SU-DHL-6 (cell line): ENCODE measurements around the gene DNER.

Source experiments
- H2AFZ ChIP-seq: fragments of 200-600 bp; sonication (generic); 2 replicates; pipeline ENCODE4 v1.6.1; 2014; ENCODE audit warnings: low read depth, mild to moderate bottlenecking, moderate library complexity, mixed read lengths, antibody characterized with exemption, low read length; ENCODE audit not compliant: severe bottlenecking
- H3F3A ChIP-seq: fragments of 200-600 bp; shearing (Covaris generic); 2 replicates; pipeline ENCODE4 v1.6.0; 2016; ENCODE audit warnings: antibody characterized with exemption, mild to moderate bottlenecking; ENCODE audit not compliant: insufficient read depth
- H3K27ac ChIP-seq: fragments of 200-600 bp; sonication (generic); 2 replicates; pipeline ENCODE4 v1.5.1; 2016; ENCODE audit warnings: low read depth, mild to moderate bottlenecking, low read length, moderate library complexity, mixed read lengths
- H3K27me3 ChIP-seq: fragments of 200-600 bp; sonication (generic), shearing (Covaris generic); 2 replicates; pipeline ENCODE4 v1.6.0; 2014; ENCODE audit warnings: mild to moderate bottlenecking, low read length
- H3K36me3 ChIP-seq: fragments of 200-600 bp; sonication (generic); 2 replicates; pipeline ENCODE4 v1.6.1; 2014; ENCODE audit warnings: mild to moderate bottlenecking, low read length, mixed read lengths
- H3K4me2 ChIP-seq: fragments of 300-600, 200-600 bp; shearing (Covaris generic), sonication (generic); 2 replicates; pipeline ENCODE4 v1.6.0; 2014; ENCODE audit warnings: low read length, low read depth, mild to moderate bottlenecking; ENCODE audit not compliant: poor library complexity, severe bottlenecking
- H3K4me3 ChIP-seq: fragments of 200-600 bp; sonication (generic); 2 replicates; pipeline ENCODE4 v1.5.1; 2014; ENCODE audit warnings: antibody characterized with exemption, low read length, mild to moderate bottlenecking, mixed read lengths; ENCODE audit not compliant: insufficient read depth, poor library complexity, severe bottlenecking
- H3K79me2 ChIP-seq: fragments of 200-600 bp; sonication (generic); 2 replicates; pipeline ENCODE4 v1.6.1; 2014; ENCODE audit warnings: mild to moderate bottlenecking, low read length, moderate library complexity; ENCODE audit not compliant: insufficient read depth
- H3K9ac ChIP-seq: fragments of 200-600 bp; sonication (generic); 2 replicates; pipeline ENCODE4 v1.7.0; 2014; ENCODE audit warnings: mild to moderate bottlenecking, low read length
- H3K9me2 ChIP-seq: fragments of 200-600 bp; sonication (generic); replicated peaks from 2 replicates; pipeline ENCODE4 v1.6.1; 2014; ENCODE audit warnings: low read length; ENCODE audit not compliant: insufficient read depth
- H3K9me3 ChIP-seq: fragments of 200-600 bp; sonication (generic); 2 replicates; pipeline ENCODE4 v1.6.1; 2014; ENCODE audit warnings: low read length, mixed read lengths; ENCODE audit not compliant: insufficient read depth
- H4K20me1 ChIP-seq: fragments of 200-600 bp; sonication (generic); 2 replicates; pipeline ENCODE4 v1.6.1; 2014; ENCODE audit warnings: low read depth, mild to moderate bottlenecking, antibody characterized with exemption, low read length, moderate library complexity, mixed read lengths
- CTCF ChIP-seq: fragments of 200-600 bp; sonication (generic); IDR thresholded peaks from one replicate; pipeline ENCODE4 v1.5.1; 2017; ENCODE audit warnings: antibody characterized with exemption, mild to moderate bottlenecking, low read length, moderate library complexity; ENCODE audit not compliant: insufficient read depth, poor library complexity, severe bottlenecking
- EZH2phosphoT487 ChIP-seq: fragments of 200-600 bp; sonication (generic), shearing (Covaris generic); conservative IDR thresholded peaks from 2 replicates; pipeline ENCODE4 v1.6.1; 2018; ENCODE audit warnings: mild to moderate bottlenecking, antibody characterized with exemption, low read length, moderate library complexity, mixed read lengths

The DNER gene

GRCh38 chr2:229501051-229501794 lies 213.1 kb downstream of the DNER start:
- no peak overlapping the region for H3K9ac ChIP-seq
- H3K9me3 ChIP-seq: no peaks in the 10 kb centered on the region
- no peaks in the 10 kb centered on the region for H4K20me1 ChIP-seq
- TF ChIP-seq CTCF (no peak), EZH2phosphoT487 (no peak)
- H3K27me3 ChIP-seq: no peaks in the 10 kb centered on the region
- no peaks in the 10 kb centered on the region for H3K36me3 ChIP-seq
- no peaks in the 10 kb centered on the region for H3K9me2 ChIP-seq
- H3K79me2 ChIP-seq: no peaks in the 10 kb centered on the region
- no peak overlapping the region for H3K27ac ChIP-seq
- H3K4me3 ChIP-seq: no peak overlapping the region
- H3F3A ChIP-seq: no peaks in the 10 kb centered on the region
- no peak overlapping the region for H3K4me2 ChIP-seq
- H2AFZ ChIP-seq: no peak overlapping the region

- Histone ChIP-seq H3K79me2 (no peaks in the 10 kb centered on the region), H3K9ac (no peak overlapping the region), H3K27ac (no peak overlapping the region), H3F3A (no peaks in the 10 kb centered on the region), H3K27me3 (no peaks in the 10 kb centered on the region), H3K9me2 (no peaks in the 10 kb centered on the region), H3K36me3 (no peaks in the 10 kb centered on the region), H3K9me3 (no peaks in the 10 kb centered on the region), H2AFZ (no peak overlapping the region), H3K4me3 (no peak overlapping the region), H3K4me2 (no peak overlapping the region), H4K20me1 (no peaks in the 10 kb centered on the region)
- TF ChIP-seq EZH2phosphoT487 (no peak), CTCF (no peak)
Measured at GRCh38 chr2:229492034-229492433, 222.3 kb downstream of the DNER start.

GRCh38 chr2:229490167-229490566 lies 224.2 kb downstream of the DNER start:
- no peaks in the 10 kb centered on the region for H4K20me1 ChIP-seq
- TF ChIP-seq EZH2phosphoT487 (no peak), CTCF (no peak)

More at GRCh38 chr2:229490167-229490566, 224.2 kb downstream of the DNER start:
- H3K9me2 ChIP-seq: no peaks in the 10 kb centered on the region
- H3K79me2 ChIP-seq: no peaks in the 10 kb centered on the region
- H3K9me3 ChIP-seq: no peaks in the 10 kb centered on the region
- H3K27me3 ChIP-seq: no peaks in the 10 kb centered on the region
- H3K9ac ChIP-seq: no peak overlapping the region
- peaks cover 4% of the 10 kb centered on the region; the same call in 1 of the 2 replicates for H3F3A ChIP-seq
- no peak overlapping the region for H2AFZ ChIP-seq
- H3K27ac ChIP-seq: no peak overlapping the region
- no peaks in the 10 kb centered on the region for H3K36me3 ChIP-seq
- no peak overlapping the region for H3K4me2 ChIP-seq
- no peak overlapping the region for H3K4me3 ChIP-seq
